ENCODE results near the gene SF3A1. TPM values are rescaled to one million over a fixed set of nuclear protein-coding genes. Genes with fewer than 3 reads are reported as not detected.

The SF3A1 gene
- total and polyA plus RNA-seq, 11 donors, result 11.4 to 142 (median 77.4) TPM

DNA sequence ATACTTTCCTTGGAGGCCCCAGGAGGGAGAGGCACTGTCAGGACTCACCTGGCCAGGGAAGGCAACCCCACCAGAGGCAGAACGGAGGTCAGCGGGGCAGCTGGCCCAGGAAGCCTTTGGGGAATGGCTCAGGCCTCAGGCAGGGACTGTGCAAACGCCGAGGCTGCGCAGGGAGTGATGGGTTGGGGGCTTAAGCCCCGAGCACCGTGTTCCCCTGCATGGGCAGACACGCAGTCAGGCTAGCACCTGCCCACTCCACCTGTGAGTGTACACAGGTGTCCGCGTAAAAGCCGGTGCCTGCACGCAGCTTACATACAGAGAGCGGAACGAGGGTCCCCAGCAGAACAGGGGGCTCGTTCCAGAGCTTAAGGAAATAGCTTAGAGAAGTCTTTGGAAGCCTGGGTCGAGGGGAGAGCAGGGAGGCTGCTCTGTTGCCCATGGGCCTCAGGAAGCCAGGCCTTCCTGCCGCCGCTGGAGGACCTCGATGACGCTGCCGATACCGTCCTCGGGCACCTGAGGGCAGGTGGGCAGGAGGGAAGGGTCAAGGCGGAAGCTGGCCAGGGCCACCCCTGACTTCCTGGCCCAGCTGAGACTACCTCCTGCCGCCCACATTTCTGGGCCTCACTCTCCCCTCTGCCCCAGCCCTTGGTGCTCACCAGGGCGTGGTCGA lies 71.4 kb downstream of the SF3A1 start:
- H3K4me1 ChIP-seq, result peaks cover 2 to 41% (median 18%) of the 10 kb centered on the region in 12 donors
- DNase-seq, result peak in 1 of 5 donors; percentile 56
- 89 to 92% (median 91%) methylated on average over 20 to 27 of the region's 27 CpGs for WGBS, 4 donors
- no peak for ATAC-seq
- intact Hi-C loops (cut with DNase I), result loop anchor here in 4 of 10 donors (5.0 kb wide), 2 partner anchors 37 to 42 kb away; partner anchors contain the start of gene TBC1D10A (in 3 of the 4)
- no peaks in the 10 kb centered on the region for H3K27me3 ChIP-seq
- no peak overlapping the region for H3K4me3 ChIP-seq
- TF ChIP-seq, protein P1, sequence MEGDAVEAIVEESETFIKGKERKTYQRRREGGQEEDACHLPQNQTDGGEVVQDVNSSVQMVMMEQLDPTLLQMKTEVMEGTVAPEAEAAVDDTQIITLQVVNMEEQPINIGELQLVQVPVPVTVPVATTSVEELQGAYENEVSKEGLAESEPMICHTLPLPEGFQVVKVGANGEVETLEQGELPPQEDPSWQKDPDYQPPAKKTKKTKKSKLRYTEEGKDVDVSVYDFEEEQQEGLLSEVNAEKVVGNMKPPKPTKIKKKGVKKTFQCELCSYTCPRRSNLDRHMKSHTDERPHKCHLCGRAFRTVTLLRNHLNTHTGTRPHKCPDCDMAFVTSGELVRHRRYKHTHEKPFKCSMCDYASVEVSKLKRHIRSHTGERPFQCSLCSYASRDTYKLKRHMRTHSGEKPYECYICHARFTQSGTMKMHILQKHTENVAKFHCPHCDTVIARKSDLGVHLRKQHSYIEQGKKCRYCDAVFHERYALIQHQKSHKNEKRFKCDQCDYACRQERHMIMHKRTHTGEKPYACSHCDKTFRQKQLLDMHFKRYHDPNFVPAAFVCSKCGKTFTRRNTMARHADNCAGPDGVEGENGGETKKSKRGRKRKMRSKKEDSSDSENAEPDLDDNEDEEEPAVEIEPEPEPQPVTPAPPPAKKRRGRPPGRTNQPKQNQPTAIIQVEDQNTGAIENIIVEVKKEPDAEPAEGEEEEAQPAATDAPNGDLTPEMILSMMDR (IDR thresholded peaks at IDR 0.05), result no peak
- no peak for TF ChIP-seq POLR2A (IDR thresholded peaks at IDR 0.05)
- peaks cover 0 to 26% (median 8%) of the 10 kb centered on the region in 9 donors for H3K36me3 ChIP-seq
- H3K27ac ChIP-seq, result no peak overlapping the region
- H3K9me3 ChIP-seq, result no peaks in the 10 kb centered on the region

DNA sequence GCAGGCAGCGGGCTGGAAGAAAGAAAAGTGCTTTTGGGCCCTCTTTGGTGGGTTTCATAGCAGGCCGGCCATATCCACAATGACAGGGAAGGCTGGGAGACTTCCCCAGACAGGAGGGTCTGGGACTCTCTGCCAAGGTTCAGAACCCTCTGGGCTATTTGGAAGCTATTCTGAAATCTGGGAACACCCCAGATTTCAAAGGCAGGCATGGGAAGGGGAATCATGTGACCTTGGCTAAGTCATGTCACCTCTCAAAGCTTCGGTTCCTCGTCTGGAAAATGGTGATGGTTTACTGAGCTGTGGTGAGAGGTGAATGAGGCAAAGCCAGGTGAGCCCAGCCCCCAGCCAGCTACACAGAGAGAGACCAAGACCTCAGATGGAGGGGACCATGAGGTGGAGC lies 72.0 kb downstream of the SF3A1 start:
- no peak overlapping the region for H3K27ac ChIP-seq
- H3K9me3 ChIP-seq, result no peaks in the 10 kb centered on the region
- ATAC-seq, result no peak
- H3K27me3 ChIP-seq, result no peaks in the 10 kb centered on the region
- DNase-seq, result peak in 1 of 5 donors; percentile 16
- intact Hi-C loops (cut with DNase I), result loop anchor here in 4 of 10 donors (5.0 kb wide), 2 partner anchors 38 to 43 kb away; partner anchors contain the start of gene TBC1D10A (in 3 of the 4)
- no peak for TF ChIP-seq POLR2A (IDR thresholded peaks at IDR 0.05)
- TF ChIP-seq, protein P1 (IDR thresholded peaks at IDR 0.05), result no peak
- WGBS, 4 donors, result 80 to 96% (median 92%) methylated on average over 4 of the region's 4 CpGs
- peaks cover 0 to 39% (median 12%) of the 10 kb centered on the region in 12 donors for H3K4me1 ChIP-seq
- H3K4me3 ChIP-seq, result no peak overlapping the region
- H3K36me3 ChIP-seq, result peaks cover 0 to 26% (median 8%) of the 10 kb centered on the region in 9 donors

DNA sequence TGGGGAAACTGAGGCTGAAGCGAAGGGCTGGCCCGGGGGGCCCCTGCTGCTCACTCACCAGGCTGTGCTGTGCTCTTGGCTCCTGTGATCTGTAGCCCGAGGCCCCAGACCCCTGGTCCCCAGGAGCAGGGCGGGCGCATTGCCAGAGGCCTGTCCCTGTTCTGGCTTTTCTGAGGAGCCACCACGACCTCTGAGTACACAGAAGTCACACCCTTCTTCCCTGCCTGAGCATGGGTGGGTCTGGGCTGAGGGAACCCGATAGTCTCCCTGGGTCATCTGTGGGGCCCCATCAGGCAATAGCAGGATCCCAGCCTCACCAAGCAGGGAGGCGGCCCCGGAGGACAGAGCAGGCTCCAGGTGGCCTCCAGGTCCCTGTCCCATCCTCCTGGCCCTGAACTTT lies 72.5 kb downstream of the SF3A1 start:
- ATAC-seq (no peak), DNase-seq (peak in 1 of 5 donors; percentile 61)
- no peaks in the 10 kb centered on the region for H3K27me3 ChIP-seq
- peaks cover 0 to 44% (median 12%) of the 10 kb centered on the region in 12 donors for H3K4me1 ChIP-seq
- no peaks in the 10 kb centered on the region for H3K9me3 ChIP-seq
- TF ChIP-seq POLR2A (IDR thresholded peaks at IDR 0.05), result no peak
- TF ChIP-seq, protein P1 (IDR thresholded peaks at IDR 0.05), result no peak
- no peak overlapping the region for H3K27ac ChIP-seq
- peaks cover 0 to 26% (median 8%) of the 10 kb centered on the region in 9 donors for H3K36me3 ChIP-seq
- no peak overlapping the region for H3K4me3 ChIP-seq
- intact Hi-C loops (cut with DNase I), result no loop called here
- 76 to 93% (median 92%) methylated on average over 6 to 9 of the region's 9 CpGs for WGBS, 4 donors

DNA sequence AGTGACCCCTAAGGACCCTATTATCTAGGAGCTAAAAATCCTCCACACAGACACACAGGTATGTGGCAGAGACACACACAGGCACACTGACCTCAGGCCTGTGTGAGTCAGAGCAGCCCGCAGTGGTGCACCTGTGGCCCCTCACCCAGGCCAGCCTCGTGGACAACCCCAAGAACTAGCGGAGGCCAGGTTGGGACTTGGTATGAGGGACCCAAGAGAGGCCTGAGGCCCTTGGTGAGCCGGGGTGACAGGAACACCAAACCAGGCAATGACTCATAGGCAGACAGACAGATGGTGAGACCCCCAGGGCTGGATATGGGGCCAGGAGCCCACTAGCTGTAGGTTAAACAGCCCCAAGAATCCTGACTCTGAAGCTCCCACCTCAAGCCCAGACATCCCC lies 73.4 kb downstream of the SF3A1 start:
- H3K27me3 ChIP-seq, result no peaks in the 10 kb centered on the region
- peak in 1 of 5 donors; percentile 56 for DNase-seq
- intact Hi-C loops (cut with DNase I), result loop anchor here in 1 of 10 donors (2.0 kb wide), 1 partner anchor 49 kb away; no protein-coding TSS in a partner anchor
- H3K4me1 ChIP-seq, result peaks cover 0 to 46% (median 7%) of the 10 kb centered on the region in 12 donors
- TF ChIP-seq, protein P1 (IDR thresholded peaks at IDR 0.05), result no peak
- no peak for TF ChIP-seq POLR2A (IDR thresholded peaks at IDR 0.05)
- H3K4me3 ChIP-seq, result no peak overlapping the region
- 75 to 100% (median 90%) methylated on average over 1 to 4 of the region's 4 CpGs for WGBS, 4 donors
- ATAC-seq, result no peak
- H3K9me3 ChIP-seq, result no peaks in the 10 kb centered on the region
- peaks cover 0 to 26% (median 8%) of the 10 kb centered on the region in 9 donors for H3K36me3 ChIP-seq
- no peak overlapping the region for H3K27ac ChIP-seq

All from heart left ventricle (tissue), 16 donors.